ENCODE data around the gene CARD14. TPM values are rescaled to one million over a fixed set of nuclear protein-coding genes. Genes with fewer than 3 reads are reported as not detected.

Gene CARD14
- total and polyA plus RNA-seq, 10 donors = 0.63 to 4.8 (median 1.3) TPM

DNA sequence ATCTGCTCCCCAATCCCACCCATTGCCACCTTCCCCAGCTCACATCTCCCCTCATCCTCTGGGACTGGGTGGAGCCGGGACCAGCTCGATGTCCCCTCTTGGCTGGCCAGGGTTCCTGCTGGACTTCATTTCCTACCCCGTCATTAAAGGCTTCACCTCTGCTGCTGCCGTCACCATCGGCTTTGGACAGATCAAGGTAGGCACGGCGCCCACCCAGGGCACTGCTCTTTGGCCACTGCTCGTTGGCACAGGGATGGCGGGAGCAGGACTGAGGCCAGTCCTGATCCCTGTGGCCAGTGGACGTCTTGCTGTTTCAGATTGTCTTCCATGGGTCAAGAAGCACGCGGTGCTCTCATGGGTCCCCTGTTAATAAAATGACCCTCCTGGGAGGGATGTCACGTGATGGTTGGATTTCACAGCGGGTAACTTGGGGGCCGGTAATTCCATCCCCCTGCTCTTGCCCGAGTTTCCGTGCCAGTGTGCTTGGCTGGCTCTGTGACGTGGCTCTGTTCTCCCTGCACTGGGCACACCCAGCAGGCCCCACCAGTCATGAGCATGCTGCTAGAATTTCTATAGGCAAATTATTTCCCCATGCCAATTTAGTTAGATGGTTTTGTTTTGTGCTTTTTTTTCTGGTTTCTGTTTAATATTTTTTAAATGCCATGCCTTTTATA, 53.4 kb downstream of the CARD14 start:
- no peak for DNase-seq
- no peaks in the 10 kb centered on the region for H3K9me3 ChIP-seq
- no peak overlapping the region for H3K27ac ChIP-seq
- no peak for TF ChIP-seq POLR2AphosphoS5 (IDR thresholded peaks at IDR 0.05)
- TF ChIP-seq, protein P1, sequence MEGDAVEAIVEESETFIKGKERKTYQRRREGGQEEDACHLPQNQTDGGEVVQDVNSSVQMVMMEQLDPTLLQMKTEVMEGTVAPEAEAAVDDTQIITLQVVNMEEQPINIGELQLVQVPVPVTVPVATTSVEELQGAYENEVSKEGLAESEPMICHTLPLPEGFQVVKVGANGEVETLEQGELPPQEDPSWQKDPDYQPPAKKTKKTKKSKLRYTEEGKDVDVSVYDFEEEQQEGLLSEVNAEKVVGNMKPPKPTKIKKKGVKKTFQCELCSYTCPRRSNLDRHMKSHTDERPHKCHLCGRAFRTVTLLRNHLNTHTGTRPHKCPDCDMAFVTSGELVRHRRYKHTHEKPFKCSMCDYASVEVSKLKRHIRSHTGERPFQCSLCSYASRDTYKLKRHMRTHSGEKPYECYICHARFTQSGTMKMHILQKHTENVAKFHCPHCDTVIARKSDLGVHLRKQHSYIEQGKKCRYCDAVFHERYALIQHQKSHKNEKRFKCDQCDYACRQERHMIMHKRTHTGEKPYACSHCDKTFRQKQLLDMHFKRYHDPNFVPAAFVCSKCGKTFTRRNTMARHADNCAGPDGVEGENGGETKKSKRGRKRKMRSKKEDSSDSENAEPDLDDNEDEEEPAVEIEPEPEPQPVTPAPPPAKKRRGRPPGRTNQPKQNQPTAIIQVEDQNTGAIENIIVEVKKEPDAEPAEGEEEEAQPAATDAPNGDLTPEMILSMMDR (IDR thresholded peaks at IDR 0.05 in 8 of 11, conservative IDR thresholded peaks at IDR 0.05 in 3 of 11) = no peak
- TF ChIP-seq POLR2A (IDR thresholded peaks at IDR 0.05) = no peak
- 87 to 96% (median 94%) methylated on average over 14 to 18 of the region's 18 CpGs for WGBS, 5 donors
- intact Hi-C loops (cut with DNase I; ENCODE audit: low total_unique reads) = no loop called here
- peaks cover 12 to 51% (median 30%) of the 10 kb centered on the region in 6 donors for H3K4me1 ChIP-seq
- no peak overlapping the region for H3K4me3 ChIP-seq
- H3K27me3 ChIP-seq (replicated peaks in 1 of 7) = peaks cover 0 to 16% (median 0%) of the 10 kb centered on the region in 7 donors
- H3K36me3 ChIP-seq = peaks cover 0 to 47% (median 0%) of the 10 kb centered on the region in 6 donors

DNA sequence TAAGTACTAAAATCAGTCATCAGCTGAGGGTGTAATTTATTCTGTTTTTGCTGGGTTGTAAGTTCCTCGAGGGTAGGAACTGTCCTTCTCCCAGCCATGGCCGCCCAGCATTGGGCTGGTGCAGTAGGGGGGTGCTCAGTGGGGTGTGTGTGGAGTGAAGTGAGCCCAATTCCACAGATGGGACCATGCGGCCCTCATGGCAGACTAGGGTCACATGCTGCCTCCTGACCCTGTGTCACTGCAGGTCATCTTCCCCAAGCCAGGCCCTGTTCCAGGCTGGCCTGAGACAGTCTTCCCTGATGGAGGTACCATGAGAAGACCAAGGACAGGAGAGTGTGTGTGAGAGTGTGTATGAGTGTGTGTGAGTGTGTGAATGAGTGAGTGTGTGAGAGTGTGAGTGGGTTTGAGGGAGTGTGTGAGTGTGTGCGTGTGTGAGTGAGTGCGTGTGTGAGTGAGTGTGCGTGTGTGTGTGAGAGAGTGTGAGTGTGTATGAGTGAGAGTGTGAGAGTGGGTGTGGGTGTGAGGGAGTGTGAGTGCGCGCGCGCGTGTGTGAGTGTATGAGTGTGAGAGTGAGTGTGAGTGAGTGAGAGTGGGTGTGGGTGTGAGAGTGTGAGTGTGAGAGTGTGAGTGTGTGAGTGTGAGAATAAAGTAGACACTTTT, 54.1 kb downstream of the CARD14 start:
- no peak for TF ChIP-seq POLR2A (IDR thresholded peaks at IDR 0.05)
- TF ChIP-seq, protein P1 (IDR thresholded peaks at IDR 0.05 in 8 of 11, conservative IDR thresholded peaks at IDR 0.05 in 3 of 11) = no peak
- TF ChIP-seq POLR2AphosphoS5 (IDR thresholded peaks at IDR 0.05) = no peak
- Histone ChIP-seq H3K9me3 (no peaks in the 10 kb centered on the region), H3K36me3 (peaks cover 0 to 51% (median 0%) of the 10 kb centered on the region in 6 donors), H3K4me1 (peaks cover 6 to 44% (median 23%) of the 10 kb centered on the region in 6 donors), H3K27ac (no peak overlapping the region), H3K27me3 (replicated peaks in 1 of 7) (peaks cover 0 to 16% (median 0%) of the 10 kb centered on the region in 7 donors), H3K4me3 (no peak overlapping the region)
- 75 to 94% (median 88%) methylated on average over 11 of the region's 11 CpGs for WGBS, 5 donors
- DNase-seq = no peak
- intact Hi-C loops (cut with DNase I; ENCODE audit: low total_unique reads) = no loop called here

DNA sequence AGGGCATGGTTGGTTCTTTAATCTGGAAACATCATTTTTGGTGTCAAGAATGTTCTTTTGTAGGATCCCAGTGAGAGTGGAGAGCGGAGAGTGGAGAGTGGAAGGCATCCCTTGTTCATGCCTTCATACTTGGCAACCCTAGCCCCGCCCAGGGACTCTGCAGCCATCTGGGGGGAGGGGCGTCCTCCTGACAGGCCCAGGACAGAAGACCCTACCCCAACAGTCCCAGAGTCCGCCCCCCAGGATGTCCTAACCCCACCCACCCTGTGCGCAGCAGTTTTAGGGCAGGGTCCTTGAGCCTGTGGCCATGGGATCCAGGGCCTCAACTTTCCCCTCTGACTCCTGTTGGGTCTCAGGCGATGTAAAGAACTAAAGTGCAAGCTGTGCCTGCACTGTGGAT, 54.9 kb downstream of the CARD14 start:
- H3K4me1 ChIP-seq = peaks cover 3 to 37% (median 18%) of the 10 kb centered on the region in 6 donors
- WGBS, 5 donors = 77 to 91% (median 79%) methylated on average over 6 of the region's 6 CpGs
- intact Hi-C loops (cut with DNase I; ENCODE audit: low total_unique reads) = no loop called here
- H3K27ac ChIP-seq = no peak overlapping the region
- TF ChIP-seq POLR2A (IDR thresholded peaks at IDR 0.05) = no peak
- no peak overlapping the region for H3K4me3 ChIP-seq
- no peaks in the 10 kb centered on the region for H3K9me3 ChIP-seq
- H3K36me3 ChIP-seq = peaks cover 0 to 59% (median 0%) of the 10 kb centered on the region in 6 donors
- no peak for DNase-seq
- peaks cover 0 to 16% (median 0%) of the 10 kb centered on the region in 7 donors for H3K27me3 ChIP-seq (replicated peaks in 1 of 7)

DNA sequence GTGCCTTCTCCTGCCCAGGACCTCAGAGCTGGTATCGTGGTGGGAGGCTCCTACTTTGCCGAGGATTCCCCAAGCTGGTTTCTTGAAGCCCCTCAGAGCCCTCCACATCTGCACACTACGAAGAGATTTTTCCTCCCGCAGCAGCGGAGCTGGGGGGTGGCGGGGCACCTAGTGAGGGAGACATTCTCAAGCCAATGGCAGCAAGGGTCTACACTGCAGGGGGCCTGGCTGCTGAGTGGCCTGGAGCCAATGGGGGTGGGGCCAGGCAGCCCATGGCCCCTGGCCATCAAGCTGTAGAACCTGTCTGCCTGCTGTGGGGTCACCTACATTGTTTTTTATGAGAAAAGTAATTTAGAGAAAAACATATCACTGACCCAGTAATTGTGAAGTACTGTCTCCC, 55.4 kb downstream of the CARD14 start:
- intact Hi-C loops (cut with DNase I; ENCODE audit: low total_unique reads) = no loop called here
- no peak overlapping the region for H3K27ac ChIP-seq
- no peak overlapping the region for H3K4me3 ChIP-seq
- TF ChIP-seq POLR2A (IDR thresholded peaks at IDR 0.05) = no peak
- no peak for TF ChIP-seq POLR2AphosphoS5 (IDR thresholded peaks at IDR 0.05)
- TF ChIP-seq, protein P1 (IDR thresholded peaks at IDR 0.05 in 8 of 11, conservative IDR thresholded peaks at IDR 0.05 in 3 of 11) = no peak
- no peaks in the 10 kb centered on the region for H3K9me3 ChIP-seq
- H3K4me1 ChIP-seq = peaks cover 3 to 31% (median 15%) of the 10 kb centered on the region in 6 donors
- H3K36me3 ChIP-seq = peaks cover 0 to 64% (median 0%) of the 10 kb centered on the region in 6 donors
- DNase-seq = no peak
- H3K27me3 ChIP-seq (replicated peaks in 1 of 7) = peaks cover 0 to 14% (median 0%) of the 10 kb centered on the region in 7 donors
- WGBS, 5 donors = 76 to 95% (median 93%) methylated on average over 3 to 6 of the region's 6 CpGs
